Dermis blood vessel endothelial cell (primary cell): ENCODE measurements around the gene AGPAT1. TPM values are rescaled to one million over a fixed set of nuclear protein-coding genes. Genes with fewer than 3 reads are reported as not detected.
"Not testable (repeated sequence)": the region's sequence is repeated elsewhere in the genome, so short reads cannot be mapped to it uniquely, and the experiment has no call there.

Experiments used
- DNase-seq: peaks from one replicate; pipeline ENCODE4 v3.0.0; 2010
- total RNA-seq: library from RNA; depleted of rRNA; stranded (reverse); fragments of >200 nt; gene quantifications from 2 replicates; pipeline ENCODE4 v1.2.3, GENCODE V29; 2014

AGPAT1 gene
- total RNA-seq, 1 donor from 2014 or later = 9.5 TPM

- no peak for DNase-seq
These were observed 23.0 kb upstream of the AGPAT1 start for GRCh38 chr6:32198866-32199265.

- DNase-seq = no peak
These were observed 22.4 kb upstream of the AGPAT1 start for GRCh38 chr6:32198345-32198696.

- DNase-seq = peak; percentile 68
These were observed 21.1 kb upstream of the AGPAT1 start for GRCh38 chr6:32196682-32197616.

GRCh38 chr6:32195902-32196681, 20.2 kb upstream of the AGPAT1 start:
- peak; percentile 100 for DNase-seq

- peak; percentile 100 for DNase-seq
These were observed 19.7 kb upstream of the AGPAT1 start for GRCh38 chr6:32195652-32195901.

- DNase-seq = peak; percentile 83
These were observed 19.2 kb upstream of the AGPAT1 start for GRCh38 chr6:32194825-32195651.

GRCh38 chr6:32194388-32194787, 18.5 kb upstream of the AGPAT1 start:
- DNase-seq = no peak

GRCh38 chr6:32193096-32193495, 17.2 kb upstream of the AGPAT1 start:
- not testable (repeated sequence) for DNase-seq

- DNase-seq = peak; percentile 66
These were observed 16.7 kb upstream of the AGPAT1 start, which contains the start of gene GPSM3 for GRCh38 chr6:32192608-32193039. Gene GPSM3 (minus strand): TSS chr6:32192643. CDS start chr6:32192513, 130 bp downstream.

- DNase-seq = no peak
These were observed 16.1 kb upstream of the AGPAT1 start for GRCh38 chr6:32191696-32192607.

GRCh38 chr6:32190911-32191677, 15.2 kb upstream of the AGPAT1 start:
- DNase-seq = no peak

GRCh38 chr6:32190054-32190851, 14.4 kb upstream of the AGPAT1 start, which contains the start of gene PBX2:
Gene PBX2 (minus strand): TSS chr6:32190202. CDS start chr6:32189915, 287 bp downstream.
- DNase-seq = peak; percentile 92

- no peak for DNase-seq
These were observed 13.8 kb upstream of the AGPAT1 start for GRCh38 chr6:32189742-32190053.

GRCh38 chr6:32189069-32189741, 13.3 kb upstream of the AGPAT1 start:
- DNase-seq = no peak

GRCh38 chr6:32188381-32189068, 12.6 kb upstream of the AGPAT1 start:
- peak; percentile 50 for DNase-seq

GRCh38 chr6:32187725-32188380, 12.0 kb upstream of the AGPAT1 start:
- not testable (repeated sequence) for DNase-seq

GRCh38 chr6:32187009-32187709, 11.3 kb upstream of the AGPAT1 start:
- DNase-seq = peak; percentile 76
